Measurements from ENCODE around the gene RHEB. TPM values are rescaled to one million over a fixed set of nuclear protein-coding genes. Genes with fewer than 3 reads are reported as not detected.
"Not testable (repeated sequence)": the region's sequence is repeated elsewhere in the genome, so short reads cannot be mapped to it uniquely, and the experiment has no call there.

Gene RHEB
- total RNA-seq, 1 donor from 2014 or later, result 113 TPM

GRCh38 chr7:151541709-151542499, 22.2 kb upstream of the RHEB start:
- no peak for TF ChIP-seq CTCF (IDR thresholded peaks at IDR 0.05; ENCODE audit: borderline replicate concordance)
- Histone ChIP-seq H3K9me3 (replicated peaks) (no peaks in the 10 kb centered on the region), H3K27ac (replicated peaks) (no peak overlapping the region), H3K4me3 (no peak overlapping the region), H3K27me3 (ENCODE audit: low read depth) (no peaks in the 10 kb centered on the region), H3K4me1 (peaks cover 25% of the 10 kb centered on the region), H3K36me3 (no peaks in the 10 kb centered on the region)
- intact Hi-C loops (cut with micrococcal nuclease), result no loop called here
- no peak for DNase-seq

GRCh38 chr7:151540146-151540545, 20.5 kb upstream of the RHEB start:
- H3K36me3 ChIP-seq, result no peaks in the 10 kb centered on the region
- peaks cover 20% of the 10 kb centered on the region for H3K4me1 ChIP-seq
- intact Hi-C loops (cut with micrococcal nuclease), result no loop called here
- H3K9me3 ChIP-seq (replicated peaks), result no peaks in the 10 kb centered on the region
- H3K27me3 ChIP-seq (ENCODE audit: low read depth), result no peaks in the 10 kb centered on the region
- no peak for TF ChIP-seq CTCF (IDR thresholded peaks at IDR 0.05; ENCODE audit: borderline replicate concordance)
- DNase-seq, result no peak
- H3K27ac ChIP-seq (replicated peaks), result no peak overlapping the region
- no peak overlapping the region for H3K4me3 ChIP-seq

GRCh38 chr7:151539088-151539671, 19.5 kb upstream of the RHEB start:
- no peak for TF ChIP-seq CTCF (IDR thresholded peaks at IDR 0.05; ENCODE audit: borderline replicate concordance)

GRCh38 chr7:151537818-151538561, 18.3 kb upstream of the RHEB start:
- Histone ChIP-seq H3K27ac (replicated peaks) (peak overlapping the region; percentile 53), H3K27me3 (ENCODE audit: low read depth) (no peaks in the 10 kb centered on the region), H3K36me3 (no peaks in the 10 kb centered on the region), H3K4me3 (no peak overlapping the region), H3K9me3 (replicated peaks) (no peaks in the 10 kb centered on the region), H3K4me1 (peaks cover 20% of the 10 kb centered on the region)
- no peak for DNase-seq
- no peak for TF ChIP-seq CTCF (IDR thresholded peaks at IDR 0.05; ENCODE audit: borderline replicate concordance)
- intact Hi-C loops (cut with micrococcal nuclease), result no loop called here

More at GRCh38 chr7:151539088-151539671, 19.5 kb upstream of the RHEB start:
- Histone ChIP-seq H3K27ac (replicated peaks) (peak overlapping the region; percentile 53), H3K9me3 (replicated peaks) (no peaks in the 10 kb centered on the region), H3K27me3 (ENCODE audit: low read depth) (no peaks in the 10 kb centered on the region), H3K4me1 (peaks cover 20% of the 10 kb centered on the region), H3K36me3 (no peaks in the 10 kb centered on the region), H3K4me3 (no peak overlapping the region)
- intact Hi-C loops (cut with micrococcal nuclease), result no loop called here
- DNase-seq, result no peak

GRCh38 chr7:151536178-151536577, 16.5 kb upstream of the RHEB start:
- H3K4me3 ChIP-seq; H3K27ac ChIP-seq (replicated peaks); H3K9me3 ChIP-seq (replicated peaks); H3K36me3 ChIP-seq; intact Hi-C loops (cut with micrococcal nuclease); H3K27me3 ChIP-seq (ENCODE audit: low read depth); DNase-seq: not testable (repeated sequence)
- peaks cover 20% of the 10 kb centered on the region for H3K4me1 ChIP-seq

Measured in left ventricle myocardium inferior (tissue), 1 donor.